Activated gamma-delta T cell treated with Interleukin-2 at 50 U/mL for 16 hours (primary cell): Measurements from ENCODE around the gene RNU4-1.
"Not testable (repeated sequence)": the region's sequence is repeated elsewhere in the genome, so short reads cannot be mapped to it uniquely, and the experiment has no call there.

ENCODE experiments used
- DNase-seq: peaks from one replicate; pipeline ENCODE4 v3.0.0-alpha.2; 2020

Gene RNU4-1

GRCh38 chr12:120292661-120293531 lies at the start of gene RNU4-1:
TSS of gene RNU4-1 (minus strand) at chr12:120293237.
- peak; percentile 67 for DNase-seq

- DNase-seq, result no peak
Measured at GRCh38 chr12:120342175-120343038, 49.4 kb upstream of the RNU4-1 start.

GRCh38 chr12:120339256-120339655 lies 46.2 kb upstream of the RNU4-1 start:
- DNase-seq, result no peak

DNA sequence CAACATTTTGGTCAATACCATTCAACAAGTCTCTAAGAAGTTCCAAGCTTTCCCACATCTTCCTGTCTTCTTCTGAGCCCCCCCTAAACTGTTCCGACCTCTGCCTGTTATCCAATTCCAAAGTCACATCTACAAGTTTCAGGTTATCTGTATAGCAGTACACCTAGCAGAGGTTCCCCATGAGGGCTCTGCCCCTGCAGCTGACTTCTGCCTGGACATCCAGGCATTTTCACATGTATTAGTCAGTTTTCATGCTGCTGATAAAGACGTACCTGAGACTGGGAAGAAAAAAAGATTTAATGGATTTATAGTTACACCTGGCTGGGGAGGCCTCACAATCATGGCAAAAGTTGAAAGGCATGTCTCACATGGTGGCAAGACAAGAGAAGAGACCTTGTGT lies 44.7 kb upstream of the RNU4-1 start:
- no peak for DNase-seq

GRCh38 chr12:120336392-120336791 lies 43.4 kb upstream of the RNU4-1 start:
- DNase-seq, result not testable (repeated sequence)

GRCh38 chr12:120335447-120335846 lies 42.4 kb upstream of the RNU4-1 start:
- peak; percentile 12 for DNase-seq

DNA sequence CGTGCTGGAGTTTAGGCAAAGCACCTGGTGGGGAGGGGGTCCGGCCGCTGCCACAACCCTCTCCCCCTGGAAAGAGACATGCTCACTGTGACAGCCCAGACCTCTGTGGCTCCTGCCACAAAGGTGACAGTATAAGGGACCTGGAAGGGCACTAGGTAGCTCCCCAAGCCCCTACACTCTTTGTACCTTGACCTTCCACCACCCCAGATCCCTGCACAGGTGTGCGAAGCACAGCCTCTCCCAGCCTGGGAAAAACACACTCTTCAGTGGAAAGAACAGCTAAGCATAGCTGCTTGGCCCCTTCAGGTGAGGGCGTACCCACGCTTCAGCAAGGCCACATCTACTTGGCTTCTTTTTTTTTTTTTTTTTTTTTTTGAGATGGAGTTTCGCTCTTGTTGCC lies 39.5 kb upstream of the RNU4-1 start:
- no peak for DNase-seq

DNA sequence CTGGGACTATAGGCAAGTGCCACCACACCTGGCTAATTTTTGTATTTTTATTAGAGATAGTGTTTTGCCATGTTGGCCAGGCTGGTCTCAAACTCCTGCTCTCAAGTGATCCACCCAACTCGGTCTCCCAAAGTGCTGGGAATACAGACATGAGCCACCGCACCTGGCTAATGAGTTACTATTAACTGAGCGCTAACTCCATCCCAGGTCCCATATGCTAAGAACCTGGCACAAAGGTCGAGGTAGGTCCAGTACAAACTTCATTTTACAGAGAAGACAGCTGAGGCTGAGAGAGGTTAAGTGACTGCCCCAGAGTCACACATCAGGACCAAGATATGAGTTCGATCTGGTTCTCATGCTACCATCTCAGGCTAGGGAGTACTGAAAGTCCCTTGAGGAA lies 39.0 kb upstream of the RNU4-1 start:
- no peak for DNase-seq

GRCh38 chr12:120331390-120331789 lies 38.4 kb upstream of the RNU4-1 start:
- no peak for DNase-seq

- no peak for DNase-seq
Measured at GRCh38 chr12:120328228-120328627, 35.2 kb upstream of the RNU4-1 start.

- DNase-seq, result no peak
Measured at GRCh38 chr12:120327593-120327992, 34.6 kb upstream of the RNU4-1 start, which contains the start of gene PLA2G1B. TSS of gene PLA2G1B (minus strand) at chr12:120327779. CDS start at chr12:120327753, 26 bp downstream.

- DNase-seq, result no peak
Measured at GRCh38 chr12:120324841-120325417, 31.9 kb upstream of the RNU4-1 start.

- no peak for DNase-seq
Measured at GRCh38 chr12:120323772-120324171, 30.7 kb upstream of the RNU4-1 start.

DNA sequence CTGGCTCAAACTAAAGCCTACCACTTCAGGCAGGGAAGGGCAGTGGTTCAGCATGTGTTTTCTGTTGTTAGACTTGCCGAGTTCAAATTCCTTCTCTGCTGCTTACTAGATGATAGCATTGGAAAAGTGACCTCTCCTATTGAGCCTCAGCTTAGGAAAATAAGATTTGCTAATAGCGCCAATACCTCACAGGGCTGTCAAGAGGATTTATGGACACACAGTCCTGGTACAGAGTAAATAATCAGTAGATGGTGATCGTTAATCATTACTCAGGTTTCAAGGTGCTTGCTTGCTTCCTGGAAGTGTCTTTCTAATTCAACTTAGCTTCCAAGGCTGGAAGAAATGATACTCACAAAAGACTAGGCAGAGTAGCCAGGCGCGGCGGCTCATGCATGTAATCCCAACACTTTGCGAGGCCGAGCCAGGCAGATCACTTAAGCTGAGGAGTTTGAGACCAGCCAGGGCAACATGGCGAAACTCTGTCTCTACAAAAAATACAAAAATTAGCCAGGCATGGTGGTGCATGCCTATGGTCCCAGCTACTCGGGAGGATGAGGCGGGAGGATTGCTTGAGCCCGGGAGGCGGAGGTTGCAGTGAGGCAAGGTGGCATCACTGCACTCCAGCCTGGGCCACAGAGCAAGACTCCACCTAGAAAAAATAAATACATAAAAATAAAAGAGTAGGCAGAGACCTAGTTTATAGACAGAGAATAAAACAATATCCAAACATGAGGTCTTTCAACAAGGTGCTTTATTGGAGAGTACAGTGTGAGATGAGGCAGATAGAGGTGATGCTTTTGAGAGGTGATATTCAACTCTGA lies 28.6 kb upstream of the RNU4-1 start:
- no peak for DNase-seq

- peak; percentile 100 for DNase-seq
Measured at GRCh38 chr12:120317224-120318105, 24.4 kb upstream of the RNU4-1 start.

GRCh38 chr12:120316798-120317223 lies 23.8 kb upstream of the RNU4-1 start:
- DNase-seq, result no peak

- DNase-seq, result no peak
Measured at GRCh38 chr12:120314220-120314619, 21.2 kb upstream of the RNU4-1 start.

GRCh38 chr12:120301962-120302815 lies 9.2 kb upstream of the RNU4-1 start, which contains the start of gene SIRT4:
TSS of gene SIRT4 (plus strand) at chr12:120302321. CDS start at chr12:120303562, 1,241 bp downstream.
- DNase-seq, result peak; percentile 92

GRCh38 chr12:120292411-120292660 lies 701 bp downstream of the RNU4-1 start:
- DNase-seq, result peak; percentile 10

- DNase-seq, result no peak
Measured at GRCh38 chr12:120290609-120291305, 2.3 kb downstream of the RNU4-1 start.
